GM12875 (cell line): Measurements from ENCODE around the gene TPRN.

Experiments
- H3K4me3 ChIP-seq: one replicate; pipeline ENCODE4 v1.5.1; 2011; ENCODE audit warnings: low read depth, low read length, control low read depth
- CTCF ChIP-seq: IDR thresholded peaks from 2 replicates; pipeline ENCODE4 v1.5.1; 2011; ENCODE audit warnings: low read depth, mild to moderate bottlenecking, control low read depth, inconsistent platforms, low read length, moderate library complexity, borderline replicate concordance; ENCODE audit not compliant: insufficient read depth

Gene TPRN

GRCh38 chr9:137194909-137195308, 5.6 kb downstream of the TPRN start:
- H3K4me3 ChIP-seq: no peak overlapping the region
- TF ChIP-seq CTCF: no peak

GRCh38 chr9:137194388-137194787, 6.2 kb downstream of the TPRN start:
- TF ChIP-seq CTCF: no peak
- no peak overlapping the region for H3K4me3 ChIP-seq

- TF ChIP-seq CTCF: no peak
- H3K4me3 ChIP-seq: no peak overlapping the region
Measured at GRCh38 chr9:137193771-137194170, 6.8 kb downstream of the TPRN start.

- no peak overlapping the region for H3K4me3 ChIP-seq
- TF ChIP-seq CTCF: no peak
Measured at GRCh38 chr9:137192859-137193258, 7.7 kb downstream of the TPRN start.

GRCh38 chr9:137192448-137192780, 8.1 kb downstream of the TPRN start:
- TF ChIP-seq CTCF: no peak
- no peak overlapping the region for H3K4me3 ChIP-seq

- H3K4me3 ChIP-seq: no peak overlapping the region
- no peak for TF ChIP-seq CTCF
Measured at GRCh38 chr9:137191691-137192447, 8.7 kb downstream of the TPRN start.

GRCh38 chr9:137191245-137191644, 9.3 kb downstream of the TPRN start:
- H3K4me3 ChIP-seq: no peak overlapping the region
- no peak for TF ChIP-seq CTCF
